ENCODE results near the gene HNRNPAB. TPM values are rescaled to one million over a fixed set of nuclear protein-coding genes. Genes with fewer than 3 reads are reported as not detected.

The HNRNPAB gene
- total RNA-seq, 1 experiment from 2014 or later = 408 TPM

DNA sequence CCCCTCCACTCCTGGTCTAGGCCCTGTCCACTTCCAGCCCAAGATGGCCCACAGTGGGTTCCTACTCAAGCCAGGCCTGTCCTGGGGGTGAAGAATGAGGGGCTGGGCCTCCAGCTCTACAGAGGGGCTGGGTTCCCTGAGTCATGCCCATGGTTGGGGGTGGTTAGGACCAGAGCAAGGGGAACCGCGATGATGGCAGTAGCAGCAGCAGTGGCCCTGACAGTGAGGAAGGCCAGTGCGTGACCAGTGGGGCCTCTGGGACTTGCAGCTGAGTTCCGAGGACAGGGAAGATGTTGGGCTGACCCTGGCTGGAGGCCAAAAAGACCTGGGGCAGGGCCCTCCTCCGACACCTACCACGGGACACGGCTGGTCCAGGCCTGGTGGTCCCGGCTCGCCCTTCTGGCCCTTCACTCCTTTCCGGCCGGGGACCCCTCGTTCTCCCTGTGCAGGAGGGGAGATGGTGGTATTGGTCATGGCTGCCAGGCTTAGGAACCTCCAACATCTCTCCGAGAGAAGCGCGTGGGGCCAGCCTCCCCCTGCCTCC, 37.4 kb downstream of the HNRNPAB start:
- TF ChIP-seq CTCF (conservative IDR thresholded peaks at IDR 0.05; ENCODE audit: low read depth, low read length) (no peak), EZH2 (IDR thresholded peaks at IDR 0.05; ENCODE audit: borderline replicate concordance, low read depth, low read length, poor library complexity, severe bottlenecking) (no peak)
- no peaks in the 10 kb centered on the region for H3K27me3 ChIP-seq (replicated peaks; ENCODE audit: insufficient read depth, low read depth, low read length, poor library complexity)
- no peak overlapping the region for H3K4me3 ChIP-seq (ENCODE audit: low read depth, low read length, poor library complexity, severe bottlenecking)
- no TSS peak for BruUV-seq (replicated peaks)
- H3K4me1 ChIP-seq (ENCODE audit: insufficient read depth, low read length, poor library complexity, severe bottlenecking) = no peaks in the 10 kb centered on the region
- H3K36me3 ChIP-seq (ENCODE audit: insufficient read depth, low read length, poor library complexity, severe bottlenecking) = no peaks in the 10 kb centered on the region
- POLR2A ChIA-PET (ENCODE audit: low non-redundant PET) = no interaction called here
- intact Hi-C loops (cut with micrococcal nuclease; ENCODE audit: unreplicated experiment) = no loop called here
- CTCF ChIA-PET = no interaction called here
- no peak for DNase-seq (ENCODE audit: low spot score)
- no peaks in the 10 kb centered on the region for H3K9me3 ChIP-seq (ENCODE audit: low read depth, low read length, poor library complexity, severe bottlenecking)
- H3K27ac ChIP-seq (ENCODE audit: low read depth, low read length, poor library complexity, severe bottlenecking) = no peak overlapping the region

- BruUV-seq (replicated peaks) = no TSS peak
- no peak overlapping the region for H3K27ac ChIP-seq (ENCODE audit: low read depth, low read length, poor library complexity, severe bottlenecking)
- ChIA-PET POLR2A (ENCODE audit: low non-redundant PET) (no interaction called here), CTCF (no interaction called here)
- no peaks in the 10 kb centered on the region for H3K36me3 ChIP-seq (ENCODE audit: insufficient read depth, low read length, poor library complexity, severe bottlenecking)
- H3K4me1 ChIP-seq (ENCODE audit: insufficient read depth, low read length, poor library complexity, severe bottlenecking) = no peaks in the 10 kb centered on the region
- intact Hi-C loops (cut with micrococcal nuclease; ENCODE audit: unreplicated experiment) = no loop called here
- H3K27me3 ChIP-seq (replicated peaks; ENCODE audit: insufficient read depth, low read depth, low read length, poor library complexity) = no peaks in the 10 kb centered on the region
- no peak for DNase-seq (ENCODE audit: low spot score)
- H3K4me3 ChIP-seq (ENCODE audit: low read depth, low read length, poor library complexity, severe bottlenecking) = no peak overlapping the region
- no peak for TF ChIP-seq CTCF (conservative IDR thresholded peaks at IDR 0.05; ENCODE audit: low read depth, low read length)
- TF ChIP-seq EZH2 (IDR thresholded peaks at IDR 0.05; ENCODE audit: borderline replicate concordance, low read depth, low read length, poor library complexity, severe bottlenecking) = no peak
- no peaks in the 10 kb centered on the region for H3K9me3 ChIP-seq (ENCODE audit: low read depth, low read length, poor library complexity, severe bottlenecking)
Observed at GRCh38 chr5:178242416-178242815, 38.1 kb downstream of the HNRNPAB start.

DNA sequence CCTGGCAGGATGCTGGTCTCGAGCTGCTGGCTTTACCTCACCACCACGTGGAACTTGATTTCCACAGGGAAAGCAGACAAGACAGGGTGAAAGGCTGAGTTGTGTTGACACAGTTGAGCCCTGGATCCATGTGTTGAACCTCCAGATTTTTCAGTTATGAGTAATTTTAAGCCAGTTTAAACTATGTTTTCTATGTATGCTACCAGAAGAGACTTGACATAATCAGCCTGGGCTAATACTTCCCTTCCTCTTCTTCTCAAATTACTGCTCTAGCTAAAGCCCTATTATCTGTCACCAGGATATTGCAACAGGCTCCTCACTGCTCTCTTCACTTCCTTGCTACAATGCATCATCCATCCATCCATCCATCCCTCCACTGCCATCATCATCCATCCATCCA, 40.2 kb downstream of the HNRNPAB start:
- Histone ChIP-seq H3K27ac (ENCODE audit: low read depth, low read length, poor library complexity, severe bottlenecking) (no peak overlapping the region), H3K36me3 (ENCODE audit: insufficient read depth, low read length, poor library complexity, severe bottlenecking) (no peaks in the 10 kb centered on the region), H3K9me3 (ENCODE audit: low read depth, low read length, poor library complexity, severe bottlenecking) (no peaks in the 10 kb centered on the region), H3K4me3 (ENCODE audit: low read depth, low read length, poor library complexity, severe bottlenecking) (no peak overlapping the region), H3K27me3 (replicated peaks; ENCODE audit: insufficient read depth, low read depth, low read length, poor library complexity) (no peaks in the 10 kb centered on the region), H3K4me1 (ENCODE audit: insufficient read depth, low read length, poor library complexity, severe bottlenecking) (no peaks in the 10 kb centered on the region)
- ChIA-PET CTCF (no interaction called here), POLR2A (ENCODE audit: low non-redundant PET) (no interaction called here)
- DNase-seq (ENCODE audit: low spot score) = no peak
- intact Hi-C loops (cut with micrococcal nuclease; ENCODE audit: unreplicated experiment) = no loop called here
- TF ChIP-seq EZH2 (IDR thresholded peaks at IDR 0.05; ENCODE audit: borderline replicate concordance, low read depth, low read length, poor library complexity, severe bottlenecking) (no peak), CTCF (conservative IDR thresholded peaks at IDR 0.05; ENCODE audit: low read depth, low read length) (no peak)
- BruUV-seq (replicated peaks) = no TSS peak

All from A673 (cell line).